Measurements from ENCODE around the gene KATNAL1.

Gene KATNAL1

DNA sequence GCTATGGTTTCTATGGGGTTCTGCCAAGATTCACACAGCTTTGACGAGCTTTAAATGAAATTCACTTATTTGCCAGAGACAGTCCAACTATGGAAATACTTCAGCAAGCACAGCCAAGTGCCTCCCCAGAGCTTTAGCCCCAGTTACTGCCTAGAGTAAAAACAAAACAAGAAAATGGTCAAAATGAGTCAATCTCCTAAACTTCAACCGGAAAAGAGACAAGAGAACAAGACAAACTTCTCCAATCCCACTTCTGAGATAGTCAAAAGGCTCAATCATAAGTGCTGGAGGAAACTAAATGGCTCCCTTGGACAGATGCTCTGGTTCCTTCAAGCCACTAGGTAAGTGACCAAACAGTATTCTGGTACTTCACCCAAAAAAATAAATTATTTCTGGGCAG, 65.8 kb downstream of the KATNAL1 start:
- no peak overlapping the region for H3K27ac ChIP-seq
- H3K4me3 ChIP-seq, result no peak overlapping the region

DNA sequence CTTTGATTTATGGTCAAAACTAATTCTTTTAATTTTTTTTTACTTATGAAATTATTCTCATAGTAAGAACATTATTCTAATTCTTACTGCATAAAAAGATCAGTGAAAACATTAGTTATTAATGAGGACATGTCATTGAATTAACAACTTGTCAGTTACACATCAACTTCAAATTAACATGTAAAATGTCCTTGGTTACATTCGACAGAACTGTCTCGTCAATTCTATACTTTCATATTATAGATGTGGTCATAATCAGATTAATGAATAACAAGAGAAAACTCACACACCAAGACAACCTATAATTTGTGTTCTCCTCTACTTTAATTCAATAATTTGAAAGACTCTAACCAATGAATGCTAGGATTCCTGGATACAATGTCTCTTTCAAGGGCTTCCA, 66.7 kb downstream of the KATNAL1 start:
- no peak overlapping the region for H3K4me3 ChIP-seq
- H3K27ac ChIP-seq, result no peak overlapping the region

GRCh38 chr13:30235216-30235615, 72.1 kb downstream of the KATNAL1 start:
- no peak overlapping the region for H3K4me3 ChIP-seq
- no peak overlapping the region for H3K27ac ChIP-seq

- no peak overlapping the region for H3K27ac ChIP-seq
- no peak overlapping the region for H3K4me3 ChIP-seq
These were observed 72.7 kb downstream of the KATNAL1 start for GRCh38 chr13:30234619-30235162.

- no peak overlapping the region for H3K4me3 ChIP-seq
- no peak overlapping the region for H3K27ac ChIP-seq
These were observed 82.6 kb downstream of the KATNAL1 start for GRCh38 chr13:30224732-30225131.

GRCh38 chr13:30222254-30222653, 85.1 kb downstream of the KATNAL1 start:
- no peak overlapping the region for H3K27ac ChIP-seq
- no peak overlapping the region for H3K4me3 ChIP-seq

DNA sequence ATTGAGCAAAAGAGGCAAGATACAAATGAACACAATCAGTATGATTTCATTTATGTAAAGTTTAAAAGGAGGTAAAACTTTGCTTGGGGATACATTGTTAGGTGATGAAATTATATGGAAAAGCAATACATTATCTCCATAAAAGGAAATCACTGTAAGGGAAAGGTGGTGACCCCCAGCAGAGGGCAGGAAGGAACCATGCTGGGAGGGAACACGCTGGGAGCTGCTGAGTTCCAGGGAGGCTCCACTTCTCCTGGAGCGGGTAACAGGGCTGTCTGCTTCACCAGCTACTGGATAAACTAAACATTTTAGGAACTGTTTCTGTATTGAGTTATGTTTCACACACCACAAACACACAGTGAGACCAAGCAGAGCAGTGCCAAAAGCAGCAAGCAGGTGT, 91.2 kb downstream of the KATNAL1 start:
- Histone ChIP-seq H3K27ac (no peak overlapping the region), H3K4me3 (no peak overlapping the region)

GRCh38 chr13:30212256-30212655, 95.1 kb downstream of the KATNAL1 start:
- no peak overlapping the region for H3K4me3 ChIP-seq
- no peak overlapping the region for H3K27ac ChIP-seq

DNA sequence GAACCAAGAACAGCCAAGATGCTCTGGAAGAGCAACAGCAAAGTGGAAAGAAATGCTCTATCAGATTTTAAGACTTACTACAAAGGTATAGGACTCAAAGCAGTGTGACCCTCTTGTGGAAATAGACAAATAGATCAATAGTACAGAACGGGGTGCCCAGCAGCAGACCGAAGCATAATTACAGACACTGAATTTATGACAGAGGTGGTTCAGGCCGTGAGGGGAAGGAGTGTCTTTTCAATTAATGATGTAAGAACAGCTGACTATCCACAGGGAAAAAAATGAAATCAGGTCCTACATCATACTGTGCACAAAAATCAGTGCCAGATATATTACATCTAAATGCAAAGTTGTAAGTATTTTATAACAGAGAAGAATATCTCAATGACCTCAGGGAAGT, 95.6 kb downstream of the KATNAL1 start:
- Histone ChIP-seq H3K27ac (no peak overlapping the region), H3K4me3 (no peak overlapping the region)

GRCh38 chr13:30204564-30204963, 102.8 kb downstream of the KATNAL1 start:
- no peak overlapping the region for H3K4me3 ChIP-seq
- H3K27ac ChIP-seq, result no peak overlapping the region

- no peak overlapping the region for H3K4me3 ChIP-seq
- H3K27ac ChIP-seq, result no peak overlapping the region
These were observed 111.3 kb downstream of the KATNAL1 start for GRCh38 chr13:30196025-30196424.

- H3K27ac ChIP-seq, result no peak overlapping the region
- H3K4me3 ChIP-seq, result no peak overlapping the region
These were observed 112.4 kb downstream of the KATNAL1 start for GRCh38 chr13:30194906-30195305.

DNA sequence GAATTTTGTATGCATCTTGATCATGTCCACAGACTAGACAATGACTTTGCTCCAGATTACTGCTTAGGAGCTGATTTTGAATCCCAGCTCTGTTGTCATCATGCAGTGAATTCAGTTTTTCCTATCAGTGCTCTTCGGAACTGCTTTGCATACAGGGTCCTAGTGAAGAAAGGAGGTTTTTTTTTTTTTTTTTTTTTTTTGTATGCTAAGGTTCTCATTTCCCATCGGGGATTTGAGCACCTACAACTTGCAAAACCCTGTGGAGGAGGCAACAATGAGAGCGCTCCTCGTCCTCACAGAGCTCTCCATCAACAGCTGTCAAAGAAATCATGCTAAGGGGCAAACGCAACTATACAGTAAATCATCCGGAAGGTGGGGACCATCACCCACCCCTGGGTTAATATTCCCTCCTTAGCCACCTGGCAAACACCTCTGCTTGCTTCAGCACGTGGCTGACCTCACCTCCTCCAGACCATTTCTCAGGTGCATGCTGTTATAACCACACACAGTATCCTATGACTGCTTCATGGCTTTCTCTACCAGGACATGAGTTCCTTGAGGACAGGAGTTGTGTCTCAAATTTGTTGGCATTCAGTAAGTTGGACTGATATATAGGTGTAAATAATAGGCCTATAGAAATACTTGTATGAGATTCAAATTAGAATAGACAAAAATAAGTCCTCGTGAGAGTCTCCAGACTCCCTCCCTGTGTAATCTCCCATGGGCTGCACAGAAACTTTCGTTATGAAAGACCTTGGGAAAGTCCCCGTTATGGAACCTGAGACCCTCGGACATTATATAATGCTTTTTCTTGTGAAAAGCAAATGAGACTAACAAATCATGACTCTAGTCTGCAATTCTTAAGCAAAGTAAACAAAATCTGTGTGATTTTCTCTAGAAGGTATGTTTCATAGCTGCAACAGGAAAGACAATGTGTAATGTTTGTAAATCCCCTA, 113.8 kb downstream of the KATNAL1 start:
- Histone ChIP-seq H3K4me3 (no peak overlapping the region), H3K27ac (no peak overlapping the region)

- Histone ChIP-seq H3K27ac (no peak overlapping the region), H3K4me3 (no peak overlapping the region)
These were observed 114.8 kb downstream of the KATNAL1 start for GRCh38 chr13:30192320-30193093.

GRCh38 chr13:30191491-30192100, 115.8 kb downstream of the KATNAL1 start:
- no peak overlapping the region for H3K4me3 ChIP-seq
- H3K27ac ChIP-seq, result no peak overlapping the region

DNA sequence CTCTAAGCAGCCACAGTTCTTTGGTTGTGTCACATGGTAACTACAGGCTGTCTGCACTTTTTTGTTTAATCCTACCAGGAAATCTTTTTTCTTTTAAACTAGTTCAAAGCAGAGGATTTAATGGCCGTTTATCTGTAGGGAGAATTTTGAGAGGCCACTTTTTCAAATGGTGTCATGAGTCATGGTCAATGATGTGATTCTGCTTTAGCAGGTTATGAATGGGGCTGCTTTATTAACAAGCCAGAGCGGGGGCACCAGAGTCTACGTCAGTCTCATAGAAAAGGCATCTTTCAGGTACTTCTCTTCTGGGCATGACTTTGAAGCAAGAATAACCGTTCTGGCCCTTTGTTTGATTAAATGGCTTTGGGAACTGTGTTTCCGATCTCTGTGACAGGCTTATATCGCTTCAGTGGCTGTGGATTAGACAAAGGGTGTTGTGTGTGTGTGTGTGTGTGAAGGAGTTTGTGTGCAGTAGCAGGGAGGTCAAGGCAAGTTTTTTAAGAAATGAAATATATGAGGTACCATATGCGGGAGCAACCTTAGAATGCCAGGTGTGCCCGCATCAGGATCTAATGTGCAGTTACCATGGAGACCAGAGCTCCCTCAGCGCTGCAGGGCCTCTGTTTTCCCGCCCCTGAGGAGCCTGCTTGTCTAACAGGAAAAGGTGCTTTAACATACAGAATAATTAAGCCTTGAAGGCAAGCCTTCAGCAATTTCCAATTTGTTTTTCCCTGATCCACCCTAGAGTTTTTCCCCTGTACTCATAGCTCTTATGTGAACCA, 120.5 kb downstream of the KATNAL1 start:
- Histone ChIP-seq H3K4me3 (no peak overlapping the region), H3K27ac (no peak overlapping the region)

DNA sequence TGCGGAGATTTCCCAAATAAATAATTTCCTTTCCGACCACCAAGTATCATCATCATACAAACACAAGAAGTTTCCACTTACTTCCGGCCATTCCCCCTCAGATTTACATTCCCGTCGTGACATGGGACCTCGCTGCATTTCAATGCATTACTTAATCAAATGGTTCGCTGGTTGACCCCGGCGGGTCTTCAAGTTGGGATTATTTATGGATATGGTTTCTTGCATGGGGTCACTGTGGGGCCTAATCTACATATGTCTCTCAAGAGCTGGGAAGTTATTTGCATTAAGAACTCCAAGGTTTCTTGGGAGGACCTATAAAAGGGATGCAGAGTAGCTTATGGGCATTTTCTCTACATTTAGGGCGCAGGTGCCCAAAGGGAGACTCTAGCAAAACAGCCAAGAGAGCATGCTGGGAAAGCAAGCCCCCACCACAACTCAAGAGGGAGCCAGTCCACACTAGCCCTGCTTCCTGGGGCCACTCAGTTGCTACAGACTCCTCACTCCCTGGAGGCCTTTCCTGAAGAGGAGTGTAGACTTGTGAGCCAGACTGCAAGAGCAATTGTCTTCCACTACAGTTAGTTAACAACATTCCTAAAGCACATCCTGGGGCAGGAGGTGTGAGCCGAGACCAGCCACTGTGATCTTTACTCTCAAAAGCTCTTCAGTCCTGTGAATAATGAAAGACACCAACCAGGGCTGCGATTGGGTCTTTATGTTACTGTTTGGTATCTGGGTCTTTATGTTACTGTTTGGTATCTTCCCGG, 125.3 kb downstream of the KATNAL1 start:
- Histone ChIP-seq H3K4me3 (no peak overlapping the region), H3K27ac (no peak overlapping the region)

DNA sequence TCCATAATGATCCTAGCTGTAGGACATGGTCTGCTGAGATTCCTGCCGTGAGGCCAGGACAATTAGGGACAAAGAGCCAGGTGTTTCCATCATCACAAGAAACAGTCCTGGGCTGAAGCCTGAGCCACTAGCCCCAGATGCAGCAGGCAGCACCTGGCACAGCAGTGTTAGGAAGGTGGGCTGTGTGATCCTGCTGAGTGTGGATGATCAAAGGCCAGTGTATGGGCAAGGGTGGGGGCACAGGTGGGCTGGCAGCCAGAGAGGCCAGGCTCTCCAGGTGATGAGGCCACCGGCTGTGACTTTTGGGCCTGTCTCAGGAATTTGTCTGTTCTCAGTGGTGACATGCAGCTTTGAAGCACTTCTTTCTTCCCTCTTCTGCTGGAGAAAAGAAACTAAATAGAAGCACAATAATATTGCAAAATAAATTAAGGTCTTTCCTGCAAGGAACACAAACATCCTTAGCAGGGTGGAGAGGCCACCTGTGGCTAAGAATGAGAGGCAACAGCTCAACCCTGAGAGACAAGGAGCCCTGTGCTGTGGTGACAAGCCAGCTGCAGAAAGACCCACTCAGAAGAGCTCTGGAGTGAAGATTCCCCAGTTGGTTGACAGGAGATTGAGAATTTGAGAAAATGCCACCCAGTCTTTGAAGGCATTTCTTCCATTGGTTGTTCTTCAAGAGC, 127.6 kb downstream of the KATNAL1 start:
- H3K4me3 ChIP-seq, result no peak overlapping the region
- no peak overlapping the region for H3K27ac ChIP-seq
